SK-N-SH (cell line): ENCODE measurements around the gene PTCD1. TPM values are rescaled to one million over a fixed set of nuclear protein-coding genes. Genes with fewer than 3 reads are reported as not detected.

ENCODE experiments used
- CTCF ChIA-PET: fragments of 300-600, 350-600 bp; formaldehyde crosslinking; extraction: SDS; loops from one replicate; lab custom pipeline; 2021; lab: Yijun Ruan, JAX
- POLR2A ChIA-PET: fragments of 350-600 bp; sonication (Branson Sonifier 250); formaldehyde crosslinking; extraction: SDS; loops from one replicate; lab custom pipeline; 2020; ENCODE audit warnings: antibody characterized with exemption, inconsistent platforms; lab: Yijun Ruan, JAX
- DNase-seq: peaks from one replicate; pipeline ENCODE4 v3.0.0; 2012
- H2AFZ ChIP-seq: fragments of 200-600 bp; sonication (generic); 2 replicates; pipeline ENCODE4 v1.8.1; 2016; ENCODE audit warnings: antibody characterized with exemption, mild to moderate bottlenecking, low read depth
- H3F3A ChIP-seq: fragments of 200-600 bp; sonication (generic); replicated peaks from 2 replicates; pipeline ENCODE3; 2016; ENCODE audit warnings: antibody characterized with exemption, mild to moderate bottlenecking; ENCODE audit not compliant: insufficient read depth
- H3K27ac ChIP-seq, 2 experiments: fragments of 200-500 bp in 1 of 2; fragments of 200-600 bp in 1 of 2; sonication (Bioruptor generic) in 1 of 2; sonication (generic), shearing (Covaris generic) in 1 of 2; 2 replicates each; pipeline versions ENCODE4 v1.5.1 to v1.6.1; 2014 to 2016; ENCODE audit warnings: low read depth in 2 of 2, inconsistent platforms in 1 of 2, low read length in 1 of 2, mild to moderate bottlenecking in 1 of 2, mixed read lengths in 1 of 2
- H3K27me3 ChIP-seq: fragments of 200-600 bp; sonication (generic), shearing (Covaris generic); 2 replicates; pipeline ENCODE4 v1.6.1; 2016; ENCODE audit warnings: mixed run types; ENCODE audit not compliant: insufficient read depth
- H3K36me3 ChIP-seq, 2 experiments: fragments of 200-500 bp in 1 of 2; fragments of 200-600 bp in 1 of 2; sonication (Bioruptor generic) in 1 of 2; sonication (generic) in 1 of 2; replicated peaks in 1 of 2; 2 replicates each; pipeline versions ENCODE3 to v1.5.1; 2014 to 2016; ENCODE audit warnings: low read length in 1 of 2, mild to moderate bottlenecking in 1 of 2; ENCODE audit not compliant: insufficient read depth in 2 of 2, control insufficient read depth in 1 of 2
- H3K4me1 ChIP-seq, 2 experiments: fragments of 200-500 bp in 1 of 2; fragments of 200-600 bp in 1 of 2; sonication (Bioruptor generic) in 1 of 2; sonication (generic), shearing (Covaris generic) in 1 of 2; 2 replicates each; pipeline versions ENCODE4 v1.5.1 to v1.6.1; 2014 to 2016; ENCODE audit warnings: low read depth in 1 of 2, low read length in 1 of 2, mixed run types in 1 of 2; ENCODE audit not compliant: insufficient read depth in 2 of 2, control insufficient read depth in 1 of 2
- H3K4me2 ChIP-seq: fragments of 200-600 bp; sonication (generic), shearing (Covaris generic); 2 replicates; pipeline ENCODE4 v1.6.1; 2017; ENCODE audit warnings: mixed run types
- H3K4me3 ChIP-seq, 2 experiments: fragments of 200-500 bp in 1 of 2; fragments of 200-600 bp in 1 of 2; sonication (Bioruptor generic) in 1 of 2; sonication (generic), shearing (Covaris generic) in 1 of 2; 2 replicates each; pipeline versions ENCODE4 v1.5.1 to v1.8.1; 2014 to 2016; ENCODE audit warnings: low read depth in 2 of 2, inconsistent platforms in 1 of 2, low read length in 1 of 2, mild to moderate bottlenecking in 1 of 2, mixed read lengths in 1 of 2, moderate library complexity in 1 of 2
- H3K79me2 ChIP-seq: fragments of 200-600 bp; sonication (generic); 2 replicates; pipeline ENCODE4 v1.8.1; 2017; ENCODE audit warnings: mild to moderate bottlenecking; ENCODE audit not compliant: insufficient read depth
- H3K9ac ChIP-seq: fragments of 200-600 bp; sonication (generic); 2 replicates; pipeline ENCODE4 v1.6.1; 2017; ENCODE audit warnings: mixed run types
- H3K9me2 ChIP-seq: fragments of 200-600 bp; sonication (generic); 2 replicates; pipeline ENCODE4 v1.6.1; 2017; ENCODE audit warnings: mixed run types
- H3K9me3 ChIP-seq: fragments of 200-600 bp; sonication (generic); 2 replicates; pipeline ENCODE4 v1.6.1; 2017; ENCODE audit warnings: mixed run types, mild to moderate bottlenecking, moderate library complexity
- H4K20me1 ChIP-seq: fragments of 200-600 bp; sonication (generic); 2 replicates; pipeline ENCODE4 v1.6.1; 2017; ENCODE audit warnings: mild to moderate bottlenecking, mixed run types; ENCODE audit not compliant: insufficient read depth
- EZH2phosphoT487 ChIP-seq: fragments of 200-600 bp; sonication (generic); IDR thresholded peaks from 2 replicates; pipeline ENCODE4 v1.6.1; 2017; ENCODE audit warnings: low read depth, mixed run types, mild to moderate bottlenecking, antibody characterized with exemption, moderate library complexity, borderline replicate concordance
- FOSL2 ChIP-seq: IDR thresholded peaks from 2 replicates; pipeline ENCODE4 v1.4.0; 2012; ENCODE audit warnings: low read depth, mild to moderate bottlenecking, moderate library complexity, borderline replicate concordance
- FOXJ3 ChIP-seq: sonication (generic); formaldehyde crosslinking; IDR thresholded peaks from 2 replicates; pipeline ENCODE4 v1.5.1; 2020; ENCODE audit warnings: mild to moderate bottlenecking, missing genetic modification reagents
- FOXM1 ChIP-seq: IDR thresholded peaks from 2 replicates; pipeline ENCODE4 v1.4.0; 2012; ENCODE audit warnings: low read depth, mild to moderate bottlenecking
- GATA2 ChIP-seq: sonication (generic); formaldehyde crosslinking; IDR thresholded peaks from 2 replicates; pipeline ENCODE4 v1.5.0; 2020; ENCODE audit warnings: mild to moderate bottlenecking, missing genetic modification reagents
- MAX ChIP-seq: IDR thresholded peaks from 2 replicates; pipeline ENCODE4 v1.4.0; 2012; ENCODE audit warnings: low read depth
- NRF1 ChIP-seq: IDR thresholded peaks from 2 replicates; pipeline ENCODE4 v1.6.1; 2012; ENCODE audit warnings: low read depth, mild to moderate bottlenecking, low read length
- PBX3 ChIP-seq: IDR thresholded peaks from 2 replicates; pipeline ENCODE4; 2012
- POLR2AphosphoS5 ChIP-seq: IDR thresholded peaks from 2 replicates; pipeline ENCODE4 v1.6.1; 2012; ENCODE audit warnings: low read depth, low read length
- RCOR1 ChIP-seq: fragments of 150-350 bp; IDR thresholded peaks from 2 replicates; pipeline ENCODE4 v1.6.1; 2017; ENCODE audit warnings: antibody characterized with exemption, low read length
- REST ChIP-seq: IDR thresholded peaks from 2 replicates; pipeline ENCODE4 v1.6.1; 2012; ENCODE audit warnings: mild to moderate bottlenecking, low read depth, low read length, moderate library complexity
- RXRA ChIP-seq: IDR thresholded peaks from 2 replicates; pipeline ENCODE4 v1.4.0; 2012; ENCODE audit warnings: low read depth, mild to moderate bottlenecking, borderline replicate concordance
- SMC3 ChIP-seq: IDR thresholded peaks from 2 replicates; pipeline ENCODE4 v1.6.1; 2012; ENCODE audit warnings: low read depth, low read length, improper control_type of control experiment
- TAF1 ChIP-seq: IDR thresholded peaks from 2 replicates; pipeline ENCODE4 v1.6.1; 2012; ENCODE audit warnings: low read depth, mild to moderate bottlenecking, low read length, moderate library complexity, borderline replicate concordance
- TCF12 ChIP-seq: IDR thresholded peaks from 2 replicates; pipeline ENCODE4 v1.4.0; 2012
- USF1 ChIP-seq: IDR thresholded peaks from 2 replicates; pipeline ENCODE4 v1.4.0; 2012; ENCODE audit warnings: low read depth, borderline replicate concordance
- YY1 ChIP-seq: IDR thresholded peaks from 2 replicates; pipeline ENCODE4 v1.4.0; 2012; ENCODE audit warnings: low read depth, mild to moderate bottlenecking
- WGBS: methylation state at CpG from one replicate; pipeline ENCODE4 v1.1.6; 2017; ENCODE audit warnings: low lambda C conversion rate; 5-methylcytosine and 5-hydroxymethylcytosine counted together
- polyA plus RNA-seq, 3 experiments: library from polyadenylated mRNA; depleted of rRNA; stranded (reverse); fragments of >200 nt; gene quantifications; 2 replicates each; pipeline ENCODE4 v1.2.3, GENCODE V29; 2012
- TF ChIP-seq, protein P1 (sequence below): fragments of 200-600 bp; sonication (generic); IDR thresholded peaks from 2 replicates; pipeline ENCODE4 v1.6.1; 2017; ENCODE audit warnings: antibody characterized with exemption, mild to moderate bottlenecking, moderate library complexity

Gene PTCD1
- polyA plus RNA-seq, 1 of the 3 experiments (the other 2 are of a cell fraction), result 8.2 TPM

- Histone ChIP-seq H3K36me3 (peaks cover 24 to 59% of the 10 kb centered on the region in 2 experiments), H3K4me3 (no peak overlapping the region), H3K79me2 (peaks cover 49% of the 10 kb centered on the region), H3K9me2 (no peaks in the 10 kb centered on the region), H3K4me1 (peaks cover 0 to 16% of the 10 kb centered on the region in 2 experiments; a peak in 1 of 4 replicates), H4K20me1 (peaks cover 46% of the 10 kb centered on the region), H3F3A (peaks cover 23% of the 10 kb centered on the region), H3K27ac (no peak overlapping the region), H2AFZ (no peak overlapping the region), H3K27me3 (no peaks in the 10 kb centered on the region), H3K9ac (no peak overlapping the region), H3K9me3 (no peaks in the 10 kb centered on the region), H3K4me2 (no peak overlapping the region)
- 96% methylated on average over 4 of the region's 8 CpGs for WGBS
- CTCF ChIA-PET, result interaction anchor here (0.6 to 1.4 kb wide), 2 partner anchors 22 to 1221 kb away, joined by 3 to 4 read pairs; no protein-coding TSS in a partner anchor
- POLR2A ChIA-PET, result no interaction called here
- no peak for DNase-seq
- TF ChIP-seq SMC3 (no peak), TAF1 (no peak), RXRA (no peak), YY1 (no peak), FOSL2 (no peak), FOXJ3 (CRISPR knock-in tag) (no peak), MAX (no peak), NRF1 (no peak), EZH2phosphoT487 (no peak), RCOR1 (no peak), TCF12 (no peak), FOXM1 (no peak), USF1 (no peak), REST (no peak), GATA2 (CRISPR knock-in tag) (no peak), POLR2AphosphoS5 (no peak), PBX3 (no peak)
- TF ChIP-seq, protein P1, sequence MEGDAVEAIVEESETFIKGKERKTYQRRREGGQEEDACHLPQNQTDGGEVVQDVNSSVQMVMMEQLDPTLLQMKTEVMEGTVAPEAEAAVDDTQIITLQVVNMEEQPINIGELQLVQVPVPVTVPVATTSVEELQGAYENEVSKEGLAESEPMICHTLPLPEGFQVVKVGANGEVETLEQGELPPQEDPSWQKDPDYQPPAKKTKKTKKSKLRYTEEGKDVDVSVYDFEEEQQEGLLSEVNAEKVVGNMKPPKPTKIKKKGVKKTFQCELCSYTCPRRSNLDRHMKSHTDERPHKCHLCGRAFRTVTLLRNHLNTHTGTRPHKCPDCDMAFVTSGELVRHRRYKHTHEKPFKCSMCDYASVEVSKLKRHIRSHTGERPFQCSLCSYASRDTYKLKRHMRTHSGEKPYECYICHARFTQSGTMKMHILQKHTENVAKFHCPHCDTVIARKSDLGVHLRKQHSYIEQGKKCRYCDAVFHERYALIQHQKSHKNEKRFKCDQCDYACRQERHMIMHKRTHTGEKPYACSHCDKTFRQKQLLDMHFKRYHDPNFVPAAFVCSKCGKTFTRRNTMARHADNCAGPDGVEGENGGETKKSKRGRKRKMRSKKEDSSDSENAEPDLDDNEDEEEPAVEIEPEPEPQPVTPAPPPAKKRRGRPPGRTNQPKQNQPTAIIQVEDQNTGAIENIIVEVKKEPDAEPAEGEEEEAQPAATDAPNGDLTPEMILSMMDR, result no peak
Measured at GRCh38 chr7:99385564-99385963, 53.0 kb downstream of the PTCD1 start.
